T-helper 2 cell (primary cell): ENCODE results near the gene DCUN1D1.
A peak's percentile ranks its signal among the peaks of the same experiment; 100 is the strongest.

ENCODE experiments used
- DNase-seq, 5 experiments: peaks; one replicate each; pipeline versions ENCODE4 v3.0.0 to v3.0.0-alpha.2; 2012 to 2022

DCUN1D1 gene

GRCh38 chr3:182935803-182936202 is 44.5 kb downstream of the DCUN1D1 start:
- DNase-seq = peak in 1 of 5 experiments; percentile 10

GRCh38 chr3:182925944-182926337 is 54.4 kb downstream of the DCUN1D1 start:
- no peak for DNase-seq

GRCh38 chr3:182925330-182925943 is 54.9 kb downstream of the DCUN1D1 start:
- no peak for DNase-seq

GRCh38 chr3:182921665-182922355 is 58.5 kb downstream of the DCUN1D1 start:
- DNase-seq = no peak

GRCh38 chr3:182920515-182921084 is 59.7 kb downstream of the DCUN1D1 start:
- no peak for DNase-seq

- DNase-seq = no peak
Observed at GRCh38 chr3:182919866-182920357, 60.4 kb downstream of the DCUN1D1 start.

GRCh38 chr3:182917134-182917533 is 63.2 kb downstream of the DCUN1D1 start:
- no peak for DNase-seq

- peak in 1 of 5 experiments; percentile 62 for DNase-seq
Observed at GRCh38 chr3:182914341-182914740, 66.0 kb downstream of the DCUN1D1 start.

- peak in 2 of 5 experiments; percentile 17 to 76 for DNase-seq
Observed at GRCh38 chr3:182913889-182914288, 66.4 kb downstream of the DCUN1D1 start.

GRCh38 chr3:182912474-182912873 is 67.9 kb downstream of the DCUN1D1 start:
- no peak for DNase-seq

- peak in 1 of 5 experiments; percentile 13 for DNase-seq
Observed at GRCh38 chr3:182911782-182912111, 68.6 kb downstream of the DCUN1D1 start.

- peak in 1 of 5 experiments; percentile 68 for DNase-seq
Observed at GRCh38 chr3:182910936-182911781, 69.2 kb downstream of the DCUN1D1 start.

- DNase-seq = peak in 1 of 5 experiments; percentile 43
Observed at GRCh38 chr3:182909318-182910040, 70.9 kb downstream of the DCUN1D1 start.

- no peak for DNase-seq
Observed at GRCh38 chr3:182908471-182908870, 71.9 kb downstream of the DCUN1D1 start.

GRCh38 chr3:182906036-182906435 is 74.3 kb downstream of the DCUN1D1 start:
- no peak for DNase-seq

- DNase-seq = peak in 1 of 5 experiments; percentile 10
Observed at GRCh38 chr3:182905623-182906022, 74.7 kb downstream of the DCUN1D1 start.

GRCh38 chr3:182904164-182904563 is 76.2 kb downstream of the DCUN1D1 start:
- no peak for DNase-seq

GRCh38 chr3:182902236-182902635 is 78.1 kb downstream of the DCUN1D1 start:
- DNase-seq = no peak

- no peak for DNase-seq
Observed at GRCh38 chr3:182896553-182896952, 83.8 kb downstream of the DCUN1D1 start.

- DNase-seq = no peak
Observed at GRCh38 chr3:182895513-182896112, 84.7 kb downstream of the DCUN1D1 start.

- no peak for DNase-seq
Observed at GRCh38 chr3:182892226-182892625, 88.1 kb downstream of the DCUN1D1 start.

GRCh38 chr3:182891364-182891763 is 89.0 kb downstream of the DCUN1D1 start:
- no peak for DNase-seq
